ENCODE results near the gene TSC2. TPM values are rescaled to one million over a fixed set of nuclear protein-coding genes. Genes with fewer than 3 reads are reported as not detected.
A peak's percentile ranks its signal among the peaks of the same experiment; 100 is the strongest.

TSC2 gene
- total and polyA plus RNA-seq, 9 of the 15 experiments (the other 6 are each of a cell fraction or from before 2014, with no cell fraction given): 1.3 to 68.1 (median 16.6) TPM

GRCh38 chr16:1999866-2000514, 47.8 kb upstream of the TSC2 start:
- peaks cover 17% of the 10 kb centered on the region for H4K20me1 ChIP-seq (replicated peaks; ENCODE audit: control insufficient read depth, insufficient read depth, low read length)
- ATAC-seq: no peak
- no peaks in the 10 kb centered on the region for H3K27me3 ChIP-seq (ENCODE audit: control insufficient read depth in 2 of 2, insufficient read depth in 2 of 2, low read length in 2 of 2)
- POLR2A ChIA-PET: interaction anchor here (0.6 kb wide), 2 partner anchors 15 to 164 kb away, joined by 3 read pairs; no protein-coding TSS in a partner anchor
- 92% methylated on average over 10 of the region's 28 CpGs for WGBS (ENCODE audit: insufficient coverage, low coverage, missing lambda C conversion rate)
- H3K9me1 ChIP-seq (ENCODE audit: control insufficient read depth, insufficient read depth, low read length): no peaks in the 10 kb centered on the region
- H2AFZ ChIP-seq (ENCODE audit: low read depth, low read length): no peak overlapping the region
- no peak for DNase-seq (ENCODE audit: extremely low read depth in 1 of 4, low spot score in 3 of 4)
- no TSS peak for BruUV-seq (replicated peaks)
- in situ Hi-C loops (cut with MboI) (no loop called here), intact Hi-C loops (cut with micrococcal nuclease) (no loop called here)
- CTCF ChIA-PET (ENCODE audit: low intra/inter-chr PET ratio): no interaction called here
- H3K9me3 ChIP-seq (replicated peaks; ENCODE audit: control insufficient read depth, insufficient read depth, low read depth, low read length): no peaks in the 10 kb centered on the region
- no peak overlapping the region for H3K27ac ChIP-seq (ENCODE audit: extremely low read depth, low read depth, low read length)
- peaks cover 7 to 62% of the 10 kb centered on the region in 2 experiments for H3K4me1 ChIP-seq (replicated peaks in 1 of 2; ENCODE audit: control insufficient read depth in 2 of 2, insufficient read depth in 2 of 2, low read length in 2 of 2)
- H3K79me2 ChIP-seq (ENCODE audit: control insufficient read depth, insufficient read depth, low read length): peaks cover 37% of the 10 kb centered on the region
- no peak overlapping the region for H3K9ac ChIP-seq (ENCODE audit: insufficient read depth in 1 of 2, low read depth in 2 of 2, low read length in 2 of 2)
- no peak overlapping the region for H3K4me3 ChIP-seq
- FAIRE-seq: no peak
- peaks cover 91% of the 10 kb centered on the region for H3K36me3 ChIP-seq (ENCODE audit: control insufficient read depth, insufficient read depth, low read length)
- H3K4me2 ChIP-seq (ENCODE audit: insufficient read depth, low read length): no peak overlapping the region
- TF ChIP-seq, protein P1, sequence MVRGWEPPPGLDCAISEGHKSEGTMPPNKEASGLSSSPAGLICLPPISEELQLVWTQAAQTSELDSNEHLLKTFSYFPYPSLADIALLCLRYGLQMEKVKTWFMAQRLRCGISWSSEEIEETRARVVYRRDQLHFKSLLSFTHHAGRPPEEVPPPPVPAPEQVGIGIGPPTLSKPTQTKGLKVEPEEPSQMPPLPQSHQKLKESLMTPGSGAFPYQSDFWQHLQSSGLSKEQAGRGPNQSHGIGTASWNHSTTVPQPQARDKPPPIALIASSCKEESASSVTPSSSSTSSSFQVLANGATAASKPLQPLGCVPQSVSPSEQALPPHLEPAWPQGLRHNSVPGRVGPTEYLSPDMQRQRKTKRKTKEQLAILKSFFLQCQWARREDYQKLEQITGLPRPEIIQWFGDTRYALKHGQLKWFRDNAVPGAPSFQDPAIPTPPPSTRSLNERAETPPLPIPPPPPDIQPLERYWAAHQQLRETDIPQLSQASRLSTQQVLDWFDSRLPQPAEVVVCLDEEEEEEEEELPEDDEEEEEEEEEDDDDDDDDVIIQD (CRISPR knock-in tag; IDR thresholded peaks at IDR 0.05): no peak
- TF ChIP-seq RBM25 (IDR thresholded peaks at IDR 0.05; ENCODE audit: low read depth, low read length, severe bottlenecking) (no peak), TRIM25 (IDR thresholded peaks at IDR 0.05; ENCODE audit: borderline replicate concordance) (no peak), HDAC2 (IDR thresholded peaks at IDR 0.05) (no peak), ATF3 (IDR thresholded peaks at IDR 0.05) (no peak), ATF3 (CRISPR knock-in tag; conservative IDR thresholded peaks at IDR 0.05) (no peak), CHD4 (IDR thresholded peaks at IDR 0.05; ENCODE audit: insufficient read depth, insufficient replicate concordance, low read depth, low read length, poor library complexity, severe bottlenecking) (no peak), RBFOX2 (IDR thresholded peaks at IDR 0.05; ENCODE audit: low read depth, low read length) (peak; percentile 55), RFX7 (CRISPR knock-in tag; IDR thresholded peaks at IDR 0.05) (no peak), MYBL2 (IDR thresholded peaks at IDR 0.05; ENCODE audit: low read depth) (no peak), MYBL2 (CRISPR knock-in tag; IDR thresholded peaks at IDR 0.05; ENCODE audit: borderline replicate concordance) (no peak), USF2 (CRISPR knock-in tag; IDR thresholded peaks at IDR 0.05) (no peak), FOSL1 (tag; conservative IDR thresholded peaks at IDR 0.05) (no peak), POLR2B (IDR thresholded peaks at IDR 0.05; ENCODE audit: low read depth, partially characterized antibody) (no peak), POLR2G (IDR thresholded peaks at IDR 0.05; ENCODE audit: low read depth, low read length) (peak; percentile 58)

Data from K562 (cell line).